ENCODE measurements around the gene LILRB3.
"Not testable (repeated sequence)": the region's sequence is repeated elsewhere in the genome, so short reads cannot be mapped to it uniquely, and the experiment has no call there.

LILRB3 gene

DNA sequence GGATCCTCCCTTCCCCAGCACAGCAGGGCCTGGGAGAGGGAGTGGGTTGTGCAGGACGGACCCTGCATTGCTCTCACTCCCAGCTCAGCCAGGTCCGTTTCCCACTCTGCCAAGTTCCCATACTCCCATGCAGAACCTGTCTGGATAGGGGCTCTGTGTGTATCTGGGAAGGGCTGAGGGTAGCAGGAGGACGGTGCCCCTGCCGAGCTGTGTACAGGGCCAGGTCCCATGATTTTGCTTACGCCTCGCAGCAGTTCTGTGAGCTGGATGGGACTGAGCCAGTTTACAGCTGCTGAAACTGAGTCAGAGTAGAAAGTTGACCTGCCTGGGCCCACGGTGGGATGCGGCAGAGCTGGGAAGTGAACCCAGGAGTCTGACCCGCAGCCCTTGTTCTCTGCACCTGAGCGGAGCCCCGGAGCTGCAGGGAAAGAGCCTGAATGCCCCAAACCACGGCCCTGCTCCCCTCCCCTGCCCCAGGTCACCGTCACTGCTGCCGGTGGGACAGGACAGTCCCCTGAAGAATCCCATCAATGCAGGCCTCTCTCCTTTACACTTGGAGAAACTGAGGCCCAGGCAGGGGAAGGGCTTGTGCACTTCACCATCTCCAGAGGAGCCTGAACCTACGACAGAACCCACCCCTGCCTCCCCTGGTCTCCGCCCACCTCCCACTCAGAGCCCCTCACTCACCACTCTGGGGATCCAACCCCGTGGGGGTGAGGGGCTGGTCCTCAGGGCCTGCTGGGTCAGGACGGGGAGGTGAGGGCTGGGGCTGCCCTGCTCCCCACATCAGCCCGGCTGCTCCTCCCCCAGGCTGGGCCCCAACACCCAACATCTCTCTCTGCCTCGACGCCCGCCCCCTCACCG, 30.8 kb upstream of the LILRB3 start:
- in situ Hi-C loops (cut with HindIII; ENCODE audit: low pct_unique_long_range_greater_than_20kb, low sequenced_read_pairs), result no loop called here
- DNase-seq (ENCODE audit: low read depth in 1 of 2, low spot score in 1 of 2), result no peak
- no peak for TF ChIP-seq JUND (IDR thresholded peaks at IDR 0.05; ENCODE audit: low read depth)

DNA sequence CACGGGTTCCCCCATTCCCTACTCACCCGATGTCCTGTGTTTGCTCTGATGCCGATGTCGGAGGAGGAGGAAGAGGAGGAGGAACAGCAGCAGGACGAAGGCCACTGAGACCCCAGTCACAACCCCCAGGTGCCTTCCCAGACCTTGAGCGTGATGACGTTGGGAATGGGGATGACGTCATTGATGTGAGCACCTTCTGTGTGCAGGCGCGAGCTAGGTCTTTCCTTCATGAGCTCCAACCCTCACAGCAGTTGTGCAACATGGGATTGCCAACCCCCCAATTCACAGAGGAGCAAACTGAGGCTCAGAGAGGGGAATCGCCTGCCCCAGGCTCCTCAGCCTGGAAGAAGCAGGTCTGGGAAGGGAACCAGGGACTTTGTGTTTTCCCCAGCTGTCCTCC, 30.0 kb upstream of the LILRB3 start:
- DNase-seq (ENCODE audit: low read depth in 1 of 2, low spot score in 1 of 2), result no peak
- no peak for TF ChIP-seq JUND (IDR thresholded peaks at IDR 0.05; ENCODE audit: low read depth)
- in situ Hi-C loops (cut with HindIII; ENCODE audit: low pct_unique_long_range_greater_than_20kb, low sequenced_read_pairs), result no loop called here

DNA sequence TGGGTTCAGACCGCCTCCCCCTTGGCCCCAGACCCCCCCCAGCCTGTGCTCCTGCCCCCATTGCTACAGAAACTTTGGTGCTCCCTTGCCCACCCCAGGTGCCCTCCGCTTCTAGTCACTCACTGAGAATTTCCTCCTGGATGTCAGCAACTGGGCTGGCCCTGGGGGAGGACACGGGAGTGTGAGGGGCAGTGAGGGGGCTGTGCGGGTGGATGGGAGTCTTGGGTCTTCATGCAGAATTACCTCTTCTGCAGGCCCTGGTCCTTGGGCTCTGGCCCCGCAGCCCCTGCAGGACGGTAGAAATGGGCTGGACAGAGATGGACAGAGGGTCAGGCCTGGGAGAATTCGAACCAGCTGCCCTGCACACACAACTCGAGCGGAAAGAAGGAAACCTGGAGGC, 29.4 kb upstream of the LILRB3 start:
- in situ Hi-C loops (cut with HindIII; ENCODE audit: low pct_unique_long_range_greater_than_20kb, low sequenced_read_pairs), result no loop called here
- TF ChIP-seq JUND (IDR thresholded peaks at IDR 0.05; ENCODE audit: low read depth), result no peak
- no peak for DNase-seq (ENCODE audit: low read depth in 1 of 2, low spot score in 1 of 2)

DNA sequence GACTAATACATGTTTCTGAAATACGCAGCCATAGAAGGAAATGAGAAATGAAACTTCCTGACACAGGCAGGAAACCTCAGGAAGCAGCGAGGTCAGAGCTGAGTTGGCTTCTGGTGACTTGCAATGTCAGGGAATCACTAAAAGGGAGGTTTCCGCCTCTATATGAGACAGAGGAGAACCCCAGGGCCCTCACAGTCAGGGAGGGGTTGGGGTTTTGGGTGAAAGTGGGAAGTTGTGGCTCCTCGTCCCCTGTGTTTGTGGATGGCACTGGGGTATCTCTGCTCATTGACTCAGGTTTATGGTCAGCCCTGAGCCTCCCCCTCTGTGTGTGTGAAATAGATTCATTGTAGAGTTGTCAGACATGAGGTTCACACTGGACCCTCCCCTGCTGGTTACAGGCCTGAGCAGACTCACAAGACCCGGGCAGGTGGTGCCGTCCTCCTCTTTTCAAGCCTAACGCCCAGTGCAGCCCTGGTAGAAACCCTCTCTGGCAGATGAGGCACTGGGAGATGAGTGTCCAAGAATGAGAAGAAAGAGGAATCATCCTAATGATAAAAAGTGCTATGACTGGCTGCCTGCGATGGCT, 25.3 kb upstream of the LILRB3 start:
- in situ Hi-C loops (cut with HindIII; ENCODE audit: low pct_unique_long_range_greater_than_20kb, low sequenced_read_pairs), result no loop called here
- DNase-seq (ENCODE audit: low read depth in 1 of 2, low spot score in 1 of 2), result no peak
- no peak for TF ChIP-seq JUND (IDR thresholded peaks at IDR 0.05; ENCODE audit: low read depth)

DNA sequence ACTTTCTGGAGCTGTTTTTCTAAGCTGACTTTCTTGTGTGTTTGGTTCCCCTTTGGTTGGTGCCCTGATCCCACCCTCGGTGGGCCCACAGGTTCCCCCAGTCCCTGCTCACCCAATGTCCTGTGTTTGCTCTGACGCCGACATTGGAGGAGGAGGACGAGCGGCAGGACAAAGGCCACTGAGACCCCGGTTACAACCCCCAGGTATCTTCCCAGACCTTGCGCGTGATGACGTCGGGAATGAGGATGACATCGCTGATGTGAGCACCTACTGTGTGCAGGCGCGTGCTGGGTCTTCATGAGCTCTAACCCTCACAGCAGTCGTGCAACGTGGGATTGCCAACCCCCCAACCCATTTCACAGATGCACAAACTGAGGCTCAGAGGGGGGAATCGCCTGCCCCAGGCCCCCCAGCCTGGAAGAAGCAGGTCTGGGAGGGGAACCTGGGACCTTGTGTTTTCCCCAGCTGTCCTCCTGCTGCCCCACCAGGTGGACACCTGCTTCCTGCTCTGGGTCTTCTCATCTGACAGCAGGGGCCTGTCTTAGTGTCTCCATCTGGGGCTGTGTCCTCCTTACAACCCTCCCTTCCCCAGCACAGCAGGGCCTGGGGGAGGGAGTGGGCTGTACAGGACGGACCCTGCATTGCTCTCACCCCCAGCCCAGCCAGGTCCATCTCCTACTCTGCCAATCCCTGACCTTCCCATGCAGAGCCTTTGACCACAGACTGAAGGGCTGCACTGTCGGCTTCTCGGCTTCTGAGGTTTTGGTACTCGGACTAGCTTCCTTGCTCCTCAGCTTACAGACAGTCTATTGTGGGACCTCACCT, 24.5 kb upstream of the LILRB3 start:
- no peak for DNase-seq (ENCODE audit: low read depth in 1 of 2, low spot score in 1 of 2)
- no peak for TF ChIP-seq JUND (IDR thresholded peaks at IDR 0.05; ENCODE audit: low read depth)
- in situ Hi-C loops (cut with HindIII; ENCODE audit: low pct_unique_long_range_greater_than_20kb, low sequenced_read_pairs), result no loop called here

- no peak for TF ChIP-seq JUND (IDR thresholded peaks at IDR 0.05; ENCODE audit: low read depth)
- in situ Hi-C loops (cut with HindIII; ENCODE audit: low pct_unique_long_range_greater_than_20kb, low sequenced_read_pairs), result no loop called here
- no peak for DNase-seq (ENCODE audit: low read depth in 1 of 2, low spot score in 1 of 2)
Measured at GRCh38 chr19:54245936-54246335, 23.1 kb upstream of the LILRB3 start.

- in situ Hi-C loops (cut with HindIII; ENCODE audit: low pct_unique_long_range_greater_than_20kb, low sequenced_read_pairs); DNase-seq (ENCODE audit: low read depth in 1 of 2, low spot score in 1 of 2): not testable (repeated sequence)
Measured at GRCh38 chr19:54243809-54244208, 21.0 kb upstream of the LILRB3 start.

DNA sequence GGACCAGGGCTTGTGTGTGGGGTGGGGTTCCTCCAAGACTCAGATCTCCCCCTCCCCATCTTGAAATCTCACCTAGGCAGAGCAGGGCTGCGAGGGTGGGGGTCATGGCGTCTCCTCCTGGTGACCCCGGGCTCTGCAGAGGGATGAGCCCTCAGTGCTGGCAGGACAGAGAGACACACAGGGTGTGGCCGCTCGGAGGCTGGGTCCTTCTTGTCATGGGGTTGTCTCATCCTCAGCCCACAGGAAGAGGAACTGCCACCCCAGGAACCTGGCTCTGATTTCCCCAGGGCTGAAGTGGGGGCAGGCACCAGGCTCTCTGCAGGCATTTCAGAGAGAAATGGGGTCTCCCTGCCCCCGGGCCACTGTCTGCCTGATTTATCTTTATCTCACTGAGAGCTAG, 19.8 kb upstream of the LILRB3 start, which contains the start of gene LILRA6:
TSS of gene LILRA6 (minus strand) at position 145 of the 400 bp plus-strand sequence.
- in situ Hi-C loops (cut with HindIII; ENCODE audit: low pct_unique_long_range_greater_than_20kb, low sequenced_read_pairs); DNase-seq (ENCODE audit: low read depth in 1 of 2, low spot score in 1 of 2): not testable (repeated sequence)

DNA sequence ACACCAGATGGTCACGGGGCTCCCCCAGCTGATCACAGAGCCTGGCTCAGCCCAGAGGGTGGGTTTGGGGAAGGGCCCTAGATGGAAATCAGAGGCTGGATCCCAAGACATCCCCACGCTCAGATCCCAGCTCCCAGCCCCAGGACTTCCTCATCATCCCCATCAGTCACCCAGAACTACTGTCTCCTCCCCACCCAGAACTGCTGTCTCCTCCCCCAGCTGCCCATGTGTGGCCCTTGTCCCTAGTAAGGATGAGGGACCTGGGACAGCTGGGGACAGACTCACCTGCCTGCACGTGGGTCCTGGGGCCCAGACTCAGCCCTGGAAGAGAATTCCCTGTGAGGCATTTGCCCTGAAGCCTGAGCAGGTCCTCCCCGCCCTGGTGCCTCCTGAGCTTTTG, 19.4 kb upstream of the LILRB3 start:
- in situ Hi-C loops (cut with HindIII; ENCODE audit: low pct_unique_long_range_greater_than_20kb, low sequenced_read_pairs); DNase-seq (ENCODE audit: low read depth in 1 of 2, low spot score in 1 of 2): not testable (repeated sequence)

GRCh38 chr19:54240372-54241336, 17.8 kb upstream of the LILRB3 start:
- in situ Hi-C loops (cut with HindIII; ENCODE audit: low pct_unique_long_range_greater_than_20kb, low sequenced_read_pairs); DNase-seq (ENCODE audit: low read depth in 1 of 2, low spot score in 1 of 2): not testable (repeated sequence)

DNA sequence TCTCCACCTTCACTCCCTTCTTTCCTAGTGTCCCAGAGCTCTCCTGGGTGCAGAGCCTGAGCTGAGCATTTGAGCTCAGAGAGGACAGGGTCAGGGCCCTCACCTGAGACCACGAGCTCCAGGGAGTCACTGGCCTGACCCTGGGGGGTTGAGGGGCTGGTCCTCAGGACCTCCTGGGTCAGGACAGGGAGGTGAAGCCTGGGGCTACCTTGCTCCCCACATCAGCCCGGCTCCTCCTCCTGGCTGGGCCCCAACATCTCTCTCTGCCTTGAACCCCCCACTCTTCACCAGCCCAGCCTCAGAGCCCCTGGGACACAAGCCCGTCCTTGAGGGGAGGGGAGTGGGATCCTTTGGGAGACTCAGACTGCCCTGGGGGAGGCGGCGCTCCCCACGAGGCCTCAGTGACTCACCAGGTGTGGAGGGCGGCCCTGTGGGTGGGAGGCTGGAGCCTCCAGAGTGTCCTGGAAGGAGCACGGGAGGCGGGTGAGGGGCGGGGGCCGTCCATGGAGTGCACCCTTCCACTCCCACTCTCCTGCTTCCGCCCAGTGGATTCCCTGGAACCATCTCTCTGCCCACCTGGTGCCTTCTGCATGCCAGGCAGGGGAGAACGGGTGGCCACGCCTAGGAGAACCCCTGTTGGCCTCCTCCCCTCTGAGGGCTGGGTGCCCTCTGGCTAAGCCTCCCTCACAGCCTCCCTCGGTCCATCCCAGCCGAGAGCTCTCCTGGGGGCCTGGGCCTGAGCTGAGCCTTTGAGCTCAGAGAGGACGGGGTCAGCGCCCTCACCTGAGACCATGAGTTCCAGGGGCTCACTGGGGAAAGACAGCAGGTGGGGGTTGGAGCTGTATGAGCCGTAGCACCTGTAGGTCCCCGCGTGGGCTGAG, 16.9 kb upstream of the LILRB3 start:
- DNase-seq (ENCODE audit: low read depth in 1 of 2, low spot score in 1 of 2); in situ Hi-C loops (cut with HindIII; ENCODE audit: low pct_unique_long_range_greater_than_20kb, low sequenced_read_pairs): not testable (repeated sequence)

All from T47D (cell line).